ENCODE data around the gene CSGALNACT2.

The CSGALNACT2 gene

GRCh38 chr10:43199684-43200537 is 61.7 kb downstream of the CSGALNACT2 start:
- no peak for TF ChIP-seq ZNF274 (IDR thresholded peaks at IDR 0.05; ENCODE audit: low read depth, low read length)
- H3K4me3 ChIP-seq (ENCODE audit: low read length), result no peak overlapping the region

GRCh38 chr10:43200538-43201390 is 62.5 kb downstream of the CSGALNACT2 start:
- no peak for TF ChIP-seq ZNF274 (IDR thresholded peaks at IDR 0.05; ENCODE audit: low read depth, low read length)

GRCh38 chr10:43201545-43202131 is 63.4 kb downstream of the CSGALNACT2 start:
- no peak for TF ChIP-seq ZNF274 (IDR thresholded peaks at IDR 0.05; ENCODE audit: low read depth, low read length)
- no peak overlapping the region for H3K4me3 ChIP-seq (ENCODE audit: low read length)

More at GRCh38 chr10:43200538-43201390, 62.5 kb downstream of the CSGALNACT2 start:
- H3K4me3 ChIP-seq (ENCODE audit: low read length), result no peak overlapping the region

GRCh38 chr10:43202224-43202656 is 64.0 kb downstream of the CSGALNACT2 start:
- H3K4me3 ChIP-seq (ENCODE audit: low read length), result peak overlapping the region; percentile 25; the same call in 1 of the 2 replicates
- TF ChIP-seq ZNF274 (IDR thresholded peaks at IDR 0.05; ENCODE audit: low read depth, low read length), result no peak

- H3K4me3 ChIP-seq (ENCODE audit: low read length), result no peak overlapping the region; the same call in 1 of the 2 replicates
- no peak for TF ChIP-seq ZNF274 (IDR thresholded peaks at IDR 0.05; ENCODE audit: low read depth, low read length)
Measured at GRCh38 chr10:43202657-43203447, 64.6 kb downstream of the CSGALNACT2 start.

GRCh38 chr10:43203448-43204041 is 65.3 kb downstream of the CSGALNACT2 start:
- no peak overlapping the region for H3K4me3 ChIP-seq (ENCODE audit: low read length)
- no peak for TF ChIP-seq ZNF274 (IDR thresholded peaks at IDR 0.05; ENCODE audit: low read depth, low read length)

- H3K4me3 ChIP-seq (ENCODE audit: low read length), result no peak overlapping the region
- no peak for TF ChIP-seq ZNF274 (IDR thresholded peaks at IDR 0.05; ENCODE audit: low read depth, low read length)
Measured at GRCh38 chr10:43204042-43204942, 66.0 kb downstream of the CSGALNACT2 start.

- TF ChIP-seq ZNF274 (IDR thresholded peaks at IDR 0.05; ENCODE audit: low read depth, low read length), result no peak
- H3K4me3 ChIP-seq (ENCODE audit: low read length), result no peak overlapping the region
Measured at GRCh38 chr10:43204943-43205671, 66.9 kb downstream of the CSGALNACT2 start.

- no peak for TF ChIP-seq ZNF274 (IDR thresholded peaks at IDR 0.05; ENCODE audit: low read depth, low read length)
Measured at GRCh38 chr10:43205681-43206390, 67.6 kb downstream of the CSGALNACT2 start.

GRCh38 chr10:43206391-43207235 is 68.4 kb downstream of the CSGALNACT2 start:
- no peak for TF ChIP-seq ZNF274 (IDR thresholded peaks at IDR 0.05; ENCODE audit: low read depth, low read length)
- no peak overlapping the region for H3K4me3 ChIP-seq (ENCODE audit: low read length)

More at GRCh38 chr10:43205681-43206390, 67.6 kb downstream of the CSGALNACT2 start:
- no peak overlapping the region for H3K4me3 ChIP-seq (ENCODE audit: low read length)

All from GM08714 (cell line).